Ectodermal cell (in vitro differentiated cells): ENCODE results near the gene CHST7.

Source experiments
- H3K27ac ChIP-seq: 2 replicates; pipeline ENCODE4 v1.7.0; 2013; ENCODE audit warnings: mild to moderate bottlenecking, low read depth, low read length; ENCODE audit not compliant: insufficient read depth, poor library complexity, severe bottlenecking
- H3K27me3 ChIP-seq: 2 replicates; pipeline ENCODE4 v1.7.0; 2013; ENCODE audit warnings: mild to moderate bottlenecking, low read length; ENCODE audit not compliant: insufficient read depth, control insufficient read depth, poor library complexity, severe bottlenecking
- H3K36me3 ChIP-seq: one replicate; pipeline ENCODE4 v1.7.0; 2013; ENCODE audit warnings: low read length; ENCODE audit not compliant: control insufficient read depth, insufficient read depth
- H3K4me1 ChIP-seq: one replicate; pipeline ENCODE4 v1.7.0; 2013; ENCODE audit warnings: low read length; ENCODE audit not compliant: control insufficient read depth, insufficient read depth
- H3K4me3 ChIP-seq: 2 replicates; pipeline ENCODE4 v1.7.0; 2013; ENCODE audit warnings: low read depth, low read length, control low read depth; ENCODE audit not compliant: insufficient read depth
- H3K9me3 ChIP-seq: 2 replicates; pipeline ENCODE4 v1.7.0; 2013; ENCODE audit warnings: mild to moderate bottlenecking, low read length, moderate library complexity; ENCODE audit not compliant: control insufficient read depth
- WGBS, 2 experiments: methylation state at CpG; one replicate each; pipeline ENCODE4 v1.1.7; 2013; ENCODE audit warnings: missing lambda C conversion rate in 2 of 2; 5-methylcytosine and 5-hydroxymethylcytosine counted together

The CHST7 gene

DNA sequence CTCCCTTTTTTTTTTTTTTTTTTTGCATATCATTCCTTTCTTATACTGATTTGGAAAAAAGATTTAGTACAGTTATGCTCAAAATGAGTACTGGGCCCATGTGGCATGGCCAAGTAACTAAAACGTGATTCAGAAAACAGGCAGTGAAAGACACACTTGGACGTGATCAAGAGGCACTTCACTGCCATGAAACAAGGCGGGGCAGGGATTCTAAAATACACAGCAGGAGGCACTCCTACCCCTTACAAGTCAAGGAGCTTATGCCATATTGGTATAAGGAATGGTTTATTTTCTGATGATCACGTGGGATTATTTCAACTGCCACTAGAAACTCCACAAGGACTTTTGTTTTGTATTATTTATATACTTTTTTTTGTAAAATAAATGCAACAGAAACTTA lies 72.0 kb downstream of the CHST7 start:
- Histone ChIP-seq H3K36me3 (no peaks in the 10 kb centered on the region), H3K27me3 (no peaks in the 10 kb centered on the region), H3K9me3 (no peaks in the 10 kb centered on the region), H3K27ac (no peak overlapping the region), H3K4me3 (no peak overlapping the region), H3K4me1 (no peaks in the 10 kb centered on the region)
- 86 to 100% methylated on average over 3 of the region's 4 CpGs for WGBS, 2 experiments

DNA sequence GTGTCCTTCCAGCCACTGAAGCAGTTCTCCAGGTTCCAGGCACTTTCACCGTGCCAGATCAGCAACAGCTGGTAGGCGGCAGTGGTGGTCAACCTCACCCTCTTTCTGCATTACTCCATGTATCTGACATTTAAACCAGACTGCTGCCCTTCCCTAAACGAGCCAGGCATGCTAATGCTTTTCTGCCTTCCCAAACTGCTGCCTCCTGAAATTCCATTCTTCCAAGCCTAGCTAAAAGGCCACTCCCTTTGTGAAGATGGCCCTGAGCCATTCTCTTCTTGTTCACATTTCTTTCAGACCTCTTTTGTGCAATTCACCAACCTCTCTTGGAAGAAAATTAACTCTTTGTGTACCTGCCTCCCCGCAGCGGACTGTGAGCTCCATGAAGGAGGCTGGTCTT lies 73.7 kb downstream of the CHST7 start:
- no peaks in the 10 kb centered on the region for H3K27me3 ChIP-seq
- no peaks in the 10 kb centered on the region for H3K36me3 ChIP-seq
- H3K9me3 ChIP-seq: no peaks in the 10 kb centered on the region
- whole genome bisulfite sequencing, 2 experiments: 58 to 59% methylated on average over 5 of the region's 5 CpGs
- no peaks in the 10 kb centered on the region for H3K4me1 ChIP-seq
- H3K4me3 ChIP-seq: no peak overlapping the region
- no peak overlapping the region for H3K27ac ChIP-seq
